Osteocyte (in vitro differentiated cells): ENCODE results near the gene GRB7. TPM values are rescaled to one million over a fixed set of nuclear protein-coding genes. Genes with fewer than 3 reads are reported as not detected.
A peak's percentile ranks its signal among the peaks of the same experiment; 100 is the strongest.

Experiments
- DNase-seq: peaks from one replicate; pipeline ENCODE4 v3.0.0; 2021; ENCODE audit warnings: mixed read lengths; ENCODE audit not compliant: unreplicated experiment; ENCODE audit errors: extremely low spot score
- H3K27ac Mint-ChIP-seq: one replicate; pipeline ENCODE4 v1.8.0; 2021; ENCODE audit warnings: mild to moderate bottlenecking, mixed read lengths; ENCODE audit not compliant: unreplicated experiment
- H3K27me3 Mint-ChIP-seq: one replicate; pipeline ENCODE4 v1.8.0; 2021; ENCODE audit warnings: mixed read lengths; ENCODE audit not compliant: unreplicated experiment
- H3K36me3 Mint-ChIP-seq: one replicate; pipeline ENCODE4 v1.8.0; 2021; ENCODE audit warnings: mixed read lengths; ENCODE audit not compliant: unreplicated experiment
- H3K4me1 Mint-ChIP-seq: one replicate; pipeline ENCODE4 v1.8.0; 2021; ENCODE audit warnings: mixed read lengths; ENCODE audit not compliant: unreplicated experiment
- H3K4me3 Mint-ChIP-seq: one replicate; pipeline ENCODE4 v1.8.0; 2021; ENCODE audit warnings: mild to moderate bottlenecking, moderate library complexity, mixed read lengths; ENCODE audit not compliant: unreplicated experiment
- H3K9me3 Mint-ChIP-seq: one replicate; pipeline ENCODE4 v1.8.0; 2021; ENCODE audit warnings: mixed read lengths; ENCODE audit not compliant: unreplicated experiment
- total RNA-seq: library from RNA; stranded (reverse); gene quantifications from 2 replicates; pipeline ENCODE4 v1.2.1, GENCODE V29; 2021
- TF ChIP-seq, protein P1 (sequence below): fragments of 200-600 bp; sonication (generic); IDR thresholded peaks from 2 replicates; pipeline ENCODE4 v1.5.0; 2021; ENCODE audit warnings: antibody characterized with exemption, mild to moderate bottlenecking, moderate library complexity

The GRB7 gene
- total RNA-seq, 1 donor from 2014 or later: 1.2 TPM

DNA sequence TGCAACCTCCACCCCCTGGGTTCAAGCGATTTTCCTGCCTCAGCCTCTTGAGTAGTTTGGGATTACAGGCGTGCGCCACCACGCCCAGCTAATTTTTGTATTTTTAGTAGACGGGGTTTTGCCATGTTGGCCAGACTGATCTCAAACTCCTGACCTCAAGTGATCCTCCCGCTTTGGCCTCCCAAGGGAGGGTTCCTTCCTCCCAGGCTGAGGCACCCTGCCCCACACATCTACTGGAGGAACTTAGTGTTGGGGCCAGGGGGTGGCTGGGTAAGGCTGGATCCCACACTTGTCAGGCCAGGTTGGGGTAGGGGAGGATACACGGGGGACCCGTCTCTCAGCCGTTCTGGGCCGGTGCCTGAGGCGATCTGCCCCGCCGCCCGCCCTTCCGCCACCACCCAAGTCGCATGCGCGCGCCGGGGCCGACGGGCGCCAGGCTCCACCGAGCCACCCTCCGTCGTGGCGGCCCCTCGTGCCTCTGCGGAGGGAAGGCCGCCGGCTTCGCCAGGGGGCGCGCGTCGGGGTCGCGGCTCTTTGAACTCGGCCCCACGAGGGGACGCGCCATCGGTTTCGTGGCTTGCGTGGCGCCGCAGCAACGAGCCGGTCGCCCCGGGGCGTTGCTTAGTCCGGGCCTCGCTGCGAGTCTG lies 15.9 kb downstream of the GRB7 start:
- H3K4me1 Mint-ChIP-seq: peaks cover 16% of the 10 kb centered on the region
- H3K9me3 Mint-ChIP-seq: no peaks in the 10 kb centered on the region
- TF ChIP-seq, protein P1, sequence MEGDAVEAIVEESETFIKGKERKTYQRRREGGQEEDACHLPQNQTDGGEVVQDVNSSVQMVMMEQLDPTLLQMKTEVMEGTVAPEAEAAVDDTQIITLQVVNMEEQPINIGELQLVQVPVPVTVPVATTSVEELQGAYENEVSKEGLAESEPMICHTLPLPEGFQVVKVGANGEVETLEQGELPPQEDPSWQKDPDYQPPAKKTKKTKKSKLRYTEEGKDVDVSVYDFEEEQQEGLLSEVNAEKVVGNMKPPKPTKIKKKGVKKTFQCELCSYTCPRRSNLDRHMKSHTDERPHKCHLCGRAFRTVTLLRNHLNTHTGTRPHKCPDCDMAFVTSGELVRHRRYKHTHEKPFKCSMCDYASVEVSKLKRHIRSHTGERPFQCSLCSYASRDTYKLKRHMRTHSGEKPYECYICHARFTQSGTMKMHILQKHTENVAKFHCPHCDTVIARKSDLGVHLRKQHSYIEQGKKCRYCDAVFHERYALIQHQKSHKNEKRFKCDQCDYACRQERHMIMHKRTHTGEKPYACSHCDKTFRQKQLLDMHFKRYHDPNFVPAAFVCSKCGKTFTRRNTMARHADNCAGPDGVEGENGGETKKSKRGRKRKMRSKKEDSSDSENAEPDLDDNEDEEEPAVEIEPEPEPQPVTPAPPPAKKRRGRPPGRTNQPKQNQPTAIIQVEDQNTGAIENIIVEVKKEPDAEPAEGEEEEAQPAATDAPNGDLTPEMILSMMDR: no peak
- no peak for DNase-seq
- H3K27me3 Mint-ChIP-seq: peaks cover 23% of the 10 kb centered on the region
- no peaks in the 10 kb centered on the region for H3K36me3 Mint-ChIP-seq
- H3K27ac Mint-ChIP-seq: peak overlapping the region; percentile 34
- peak overlapping the region; percentile 67 for H3K4me3 Mint-ChIP-seq

DNA sequence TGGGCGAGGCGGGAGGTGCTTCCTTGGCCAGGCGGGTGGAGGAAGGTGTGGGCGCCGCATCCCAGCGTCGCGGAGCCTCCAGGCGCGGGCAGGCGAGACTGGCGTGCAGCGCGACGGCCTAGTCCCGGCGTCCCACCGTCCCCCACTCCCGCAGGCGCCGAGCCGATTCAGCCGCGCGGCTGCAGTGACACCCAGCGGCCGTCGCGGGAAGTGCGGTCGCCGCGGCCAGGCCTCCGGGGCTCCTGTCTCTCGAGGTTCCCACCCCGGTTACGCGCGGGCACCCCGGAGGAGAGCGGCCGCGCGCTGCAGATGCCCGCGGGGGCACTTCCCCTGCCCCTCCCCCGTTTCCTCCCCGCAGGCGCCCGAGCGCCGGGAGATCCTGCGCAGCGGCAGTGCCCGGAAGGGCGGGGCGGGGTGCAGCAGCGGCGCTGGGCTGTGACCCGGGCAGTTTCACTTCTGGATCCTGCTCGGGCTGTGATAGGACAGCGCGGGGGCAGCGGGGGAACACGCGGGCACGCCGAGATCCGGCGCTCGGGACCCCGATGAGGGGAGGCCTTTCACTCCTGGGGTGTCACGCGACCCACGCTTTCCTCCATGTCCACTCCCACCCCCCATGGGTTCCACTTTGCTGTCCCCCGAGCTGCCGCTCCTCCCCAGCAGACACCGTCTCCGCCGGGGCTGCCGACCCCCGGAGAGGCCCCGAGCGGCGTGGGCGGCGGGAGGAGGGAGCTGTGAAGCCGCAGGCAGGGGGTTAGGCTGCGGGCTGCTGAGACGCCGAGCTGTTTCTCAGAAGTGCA lies 16.6 kb downstream of the GRB7 start:
- TF ChIP-seq, protein P1: peak; percentile 99
- peak; percentile 95 for DNase-seq
- Mint-ChIP-seq H3K4me1 (peaks cover 16% of the 10 kb centered on the region), H3K9me3 (no peaks in the 10 kb centered on the region), H3K27me3 (peaks cover 30% of the 10 kb centered on the region), H3K4me3 (peak overlapping the region; percentile 60), H3K27ac (peak overlapping the region; percentile 34), H3K36me3 (no peaks in the 10 kb centered on the region)

DNA sequence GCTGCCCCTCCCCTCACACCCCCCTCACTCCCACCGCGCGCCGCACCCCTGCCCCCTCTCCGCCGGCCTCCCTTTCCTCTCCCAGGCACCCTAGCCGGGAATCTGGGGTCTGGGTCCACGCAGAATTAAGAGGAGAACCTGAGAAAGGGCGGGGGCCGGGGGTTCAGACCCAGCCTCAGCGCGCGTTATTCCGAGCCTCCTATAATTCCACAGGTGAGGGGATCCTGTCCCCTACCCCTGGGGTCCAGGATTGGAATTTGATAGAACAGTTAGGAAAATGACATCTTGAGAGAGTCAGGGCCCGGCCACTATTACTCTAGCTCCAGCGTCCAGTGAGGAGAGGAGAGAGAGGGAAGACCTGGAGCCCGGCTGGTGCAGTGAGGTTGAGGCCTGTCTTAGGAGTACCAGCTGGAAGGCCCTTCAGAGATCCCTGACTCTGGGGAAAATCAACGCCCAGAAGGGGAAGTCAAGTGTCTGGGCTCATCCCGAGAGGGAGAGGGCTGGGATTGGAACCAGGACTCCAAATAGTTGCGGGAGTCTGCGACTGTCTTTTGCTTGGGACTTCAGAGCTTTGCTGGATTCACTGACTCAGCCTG lies 17.3 kb downstream of the GRB7 start:
- TF ChIP-seq, protein P1: no peak
- H3K36me3 Mint-ChIP-seq: no peaks in the 10 kb centered on the region
- H3K27me3 Mint-ChIP-seq: peaks cover 36% of the 10 kb centered on the region
- H3K27ac Mint-ChIP-seq: peak overlapping the region; percentile 63
- H3K9me3 Mint-ChIP-seq: no peaks in the 10 kb centered on the region
- H3K4me1 Mint-ChIP-seq: peaks cover 14% of the 10 kb centered on the region
- DNase-seq: no peak
- peak overlapping the region; percentile 54 for H3K4me3 Mint-ChIP-seq

DNA sequence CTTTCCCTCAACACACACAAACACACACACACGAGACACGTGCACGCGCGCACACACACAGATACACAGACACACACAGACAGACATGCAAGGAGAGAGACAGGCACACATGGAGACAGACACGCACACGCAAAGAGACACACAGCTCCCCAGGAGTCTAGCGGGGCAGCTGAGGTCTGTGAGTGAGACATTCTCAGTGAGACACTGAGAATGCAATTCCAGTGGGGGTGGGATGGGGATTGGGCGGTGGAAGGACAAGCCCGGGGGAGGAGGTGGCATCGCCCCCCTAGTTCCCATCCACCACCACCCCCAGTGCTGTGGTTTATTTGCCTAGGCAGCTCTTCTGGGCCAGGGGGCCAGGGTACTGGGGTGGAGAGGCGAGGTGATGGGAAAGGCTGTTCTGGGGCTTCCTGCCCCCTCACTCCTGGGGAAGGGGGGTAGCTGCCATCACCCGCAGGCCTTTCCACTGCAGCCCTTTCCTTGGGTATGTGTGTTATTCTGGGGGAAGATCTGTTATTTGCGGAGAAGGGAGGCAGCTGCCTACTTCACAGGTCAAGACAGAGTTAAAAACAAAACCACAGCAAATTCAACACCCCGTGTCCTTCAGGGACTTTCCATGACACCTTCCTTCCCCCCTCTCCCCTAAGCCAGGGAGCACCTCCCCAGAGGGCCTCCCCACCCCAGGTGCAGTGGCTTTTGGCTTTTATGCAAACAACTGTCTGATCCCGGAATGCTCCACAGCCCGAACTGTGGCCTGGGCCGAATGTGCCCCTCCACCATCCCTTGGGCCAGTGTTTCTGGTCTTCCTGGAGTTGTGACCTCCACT lies 18.0 kb downstream of the GRB7 start:
- Mint-ChIP-seq H3K36me3 (no peaks in the 10 kb centered on the region), H3K9me3 (no peaks in the 10 kb centered on the region), H3K27me3 (peaks cover 39% of the 10 kb centered on the region), H3K27ac (no peak overlapping the region), H3K4me3 (no peak overlapping the region), H3K4me1 (peaks cover 8% of the 10 kb centered on the region)
- no peak for DNase-seq
- TF ChIP-seq, protein P1: no peak
